HG02870 (cell line): ENCODE data around the gene HSF2.

ENCODE experiments used
- ATAC-seq: cut with Tn5 transposase; IDR thresholded peaks from one replicate; pipeline ENCODE4 v1.9.1; 2021; ENCODE audit warnings: mild to moderate bottlenecking, moderate library complexity; ENCODE audit not compliant: unreplicated experiment

HSF2 gene, protein sequence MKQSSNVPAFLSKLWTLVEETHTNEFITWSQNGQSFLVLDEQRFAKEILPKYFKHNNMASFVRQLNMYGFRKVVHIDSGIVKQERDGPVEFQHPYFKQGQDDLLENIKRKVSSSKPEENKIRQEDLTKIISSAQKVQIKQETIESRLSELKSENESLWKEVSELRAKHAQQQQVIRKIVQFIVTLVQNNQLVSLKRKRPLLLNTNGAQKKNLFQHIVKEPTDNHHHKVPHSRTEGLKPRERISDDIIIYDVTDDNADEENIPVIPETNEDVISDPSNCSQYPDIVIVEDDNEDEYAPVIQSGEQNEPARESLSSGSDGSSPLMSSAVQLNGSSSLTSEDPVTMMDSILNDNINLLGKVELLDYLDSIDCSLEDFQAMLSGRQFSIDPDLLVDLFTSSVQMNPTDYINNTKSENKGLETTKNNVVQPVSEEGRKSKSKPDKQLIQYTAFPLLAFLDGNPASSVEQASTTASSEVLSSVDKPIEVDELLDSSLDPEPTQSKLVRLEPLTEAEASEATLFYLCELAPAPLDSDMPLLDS

DNA sequence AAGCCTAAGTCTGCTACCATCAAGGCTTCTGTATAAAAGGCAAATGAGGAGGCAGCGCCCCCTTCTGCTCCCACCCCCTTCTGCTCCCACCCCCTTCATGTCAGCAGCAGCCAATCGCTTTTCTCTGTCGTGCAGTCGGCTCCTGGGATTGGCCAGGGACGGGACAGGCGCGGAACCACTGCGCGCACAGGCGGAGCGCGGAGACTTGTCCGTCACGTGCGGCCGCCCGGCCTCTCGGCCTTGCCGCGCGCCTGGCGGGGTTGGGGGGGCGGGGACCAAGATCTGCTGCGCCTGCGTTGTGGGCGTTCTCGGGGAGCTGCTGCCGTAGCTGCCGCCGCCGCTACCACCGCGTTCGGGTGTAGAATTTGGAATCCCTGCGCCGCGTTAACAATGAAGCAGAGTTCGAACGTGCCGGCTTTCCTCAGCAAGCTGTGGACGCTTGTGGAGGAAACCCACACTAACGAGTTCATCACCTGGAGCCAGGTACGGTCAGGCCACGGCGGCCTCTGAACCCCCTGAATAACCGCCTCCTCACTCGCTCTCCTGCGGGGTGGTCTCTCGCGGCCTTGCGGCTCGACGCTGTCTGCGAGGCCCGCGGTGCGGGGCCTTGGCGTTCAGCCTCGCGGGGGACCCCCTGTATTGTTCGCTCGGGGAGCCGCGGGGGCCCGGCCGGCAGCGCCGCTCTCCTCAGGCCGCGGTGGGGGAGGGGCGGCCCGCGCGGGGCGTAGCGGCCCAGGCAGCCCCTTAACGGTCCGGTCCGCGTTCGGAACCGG, at the start of gene HSF2:
Gene HSF2 (plus strand): TSS at position 305 of the 773 bp plus-strand sequence. CDS start 86 bp downstream, at position 391.
- peak; percentile 96 for ATAC-seq

DNA sequence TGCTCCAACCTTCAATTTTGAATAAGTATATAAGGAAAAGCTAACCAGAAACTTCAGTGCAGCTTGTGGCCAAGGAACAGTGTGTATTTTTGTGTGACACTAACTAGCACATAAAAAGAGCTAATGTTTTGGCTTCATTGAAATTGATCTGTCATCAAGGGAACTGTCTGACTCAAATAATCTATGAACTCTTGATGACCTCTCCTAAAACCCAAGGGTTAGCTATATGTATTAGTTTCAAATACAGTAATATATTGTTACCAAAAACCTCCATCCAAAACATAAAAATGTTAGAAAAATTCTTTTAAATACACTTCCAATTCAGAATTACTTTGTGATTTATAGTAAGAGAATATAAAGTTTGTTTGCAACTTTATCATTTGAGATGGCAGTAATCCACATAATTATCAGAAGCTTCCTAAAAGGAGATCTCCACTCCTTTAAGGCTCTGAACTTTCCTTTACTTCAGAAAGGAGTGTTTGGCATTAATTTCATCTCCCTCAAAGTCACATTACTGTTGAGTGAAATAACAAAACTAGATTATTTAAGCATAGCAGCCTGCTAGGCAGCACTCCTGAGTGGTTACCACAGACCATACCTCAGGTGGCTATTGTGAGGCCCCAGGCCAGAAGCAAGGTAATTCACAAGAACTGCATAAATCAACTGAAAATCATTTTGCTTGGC, 46.3 kb upstream of the HSF2 start:
- no peak for ATAC-seq

DNA sequence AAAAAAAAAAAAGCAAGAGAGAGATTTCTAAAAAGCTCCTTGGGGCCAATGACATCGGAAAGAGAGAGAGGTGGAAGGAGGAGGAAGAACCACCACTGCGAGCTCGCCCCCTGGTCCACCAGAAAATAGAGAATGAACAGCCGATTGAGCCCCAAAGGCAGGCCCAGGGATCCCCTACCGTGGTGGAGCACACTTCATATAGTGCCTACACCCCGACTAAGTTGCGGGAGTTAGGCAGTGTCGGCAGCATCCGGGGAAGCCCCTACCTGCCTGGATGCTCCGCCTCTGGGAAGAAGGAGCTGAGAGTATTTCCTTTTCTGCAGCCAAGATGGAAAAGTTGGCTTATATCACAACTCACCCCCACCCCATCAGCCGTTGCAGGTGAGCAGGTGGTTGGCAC, 38.6 kb upstream of the HSF2 start:
- no peak for ATAC-seq

DNA sequence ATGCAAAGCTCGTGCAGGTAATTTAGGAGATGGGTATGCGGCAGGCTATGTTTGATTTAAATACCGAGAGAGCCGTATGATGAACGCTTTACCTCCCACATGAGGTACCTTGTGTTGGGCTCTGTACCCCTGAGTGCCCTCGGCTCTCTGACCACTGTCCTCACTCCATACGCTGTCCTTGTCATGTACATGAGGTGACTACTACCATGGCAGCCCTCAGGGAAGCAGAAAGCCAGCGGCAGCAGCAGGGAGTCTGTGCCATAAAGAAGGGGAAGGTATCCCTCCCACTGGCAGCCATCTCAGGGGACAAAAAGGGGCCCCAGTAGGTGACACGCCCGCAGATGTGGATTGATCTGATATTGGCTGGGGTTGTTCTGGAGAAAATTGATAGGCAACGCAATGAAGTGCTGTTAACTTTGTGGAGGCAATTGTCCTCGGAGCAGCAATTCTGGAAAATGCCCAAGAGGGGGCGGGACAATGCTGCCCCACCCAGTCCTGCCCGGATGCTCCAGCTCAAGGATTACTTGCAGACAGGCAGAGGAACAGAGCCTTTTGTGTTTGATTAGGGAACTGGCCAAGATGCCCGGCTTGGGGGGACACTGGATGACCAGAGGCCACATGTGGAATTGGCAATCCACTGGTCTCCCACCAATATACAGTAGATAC, 38.0 kb upstream of the HSF2 start:
- ATAC-seq: no peak

DNA sequence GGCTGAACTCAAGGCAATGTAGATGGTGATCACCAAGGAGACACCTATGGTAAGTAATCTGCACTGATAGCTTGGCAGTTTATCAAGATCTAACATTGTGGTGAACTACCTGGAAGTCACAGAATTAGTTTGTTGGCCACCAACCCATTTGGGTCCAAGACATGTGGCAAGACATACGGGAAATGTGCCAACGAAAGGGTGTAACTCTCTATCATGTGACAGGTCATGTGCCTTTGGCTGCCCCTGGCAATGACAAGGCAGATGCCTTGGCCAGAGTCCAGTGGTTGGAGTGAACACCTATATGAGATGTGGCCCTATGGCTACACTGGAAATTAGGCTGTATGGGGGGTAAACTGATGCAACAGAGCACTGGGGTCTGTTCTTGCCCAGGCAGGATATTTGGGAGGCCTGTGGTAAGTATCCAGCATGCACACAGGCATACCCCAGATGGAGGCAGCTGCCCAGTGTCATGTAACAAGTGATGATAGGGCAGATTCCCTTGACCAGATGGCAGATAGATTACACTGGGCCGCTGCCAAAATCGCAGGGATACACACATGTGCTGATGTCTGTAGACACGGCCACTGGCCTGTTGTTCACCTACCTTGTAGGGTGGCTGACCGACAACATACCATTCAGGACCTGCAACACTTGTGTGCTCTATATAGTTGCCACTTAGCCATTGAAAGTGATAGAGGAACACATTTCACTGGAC, 35.5 kb upstream of the HSF2 start:
- no peak for ATAC-seq

DNA sequence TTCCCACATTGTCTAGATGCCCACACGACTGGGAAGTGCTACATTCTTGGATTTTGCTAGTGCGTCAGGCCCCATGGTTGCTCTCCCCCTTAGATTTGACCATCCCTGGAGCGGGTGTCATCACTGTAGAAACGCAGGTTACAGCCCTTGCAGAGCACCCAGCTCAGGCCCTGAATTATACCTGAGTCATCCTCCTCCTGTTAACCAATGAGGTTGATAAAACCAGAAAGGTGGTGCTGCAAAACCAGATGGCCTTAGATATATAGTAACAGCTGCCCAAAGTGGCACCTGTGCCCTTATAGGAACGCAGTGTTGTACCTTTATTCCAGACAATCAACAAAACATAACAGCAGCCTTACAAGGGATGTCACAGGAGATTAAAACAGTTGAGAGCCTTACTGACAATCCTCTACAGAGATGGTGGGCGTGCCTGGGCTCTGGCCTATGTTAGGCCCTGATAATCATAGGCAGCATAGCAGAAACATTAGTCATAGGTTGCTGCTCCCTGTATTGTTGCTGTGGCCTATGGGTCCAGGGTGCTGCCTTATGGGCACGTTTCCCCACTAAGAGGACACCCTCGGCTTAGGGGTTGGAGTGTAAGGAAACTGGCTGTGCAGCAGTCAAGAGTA, 33.6 kb upstream of the HSF2 start:
- ATAC-seq: no peak

DNA sequence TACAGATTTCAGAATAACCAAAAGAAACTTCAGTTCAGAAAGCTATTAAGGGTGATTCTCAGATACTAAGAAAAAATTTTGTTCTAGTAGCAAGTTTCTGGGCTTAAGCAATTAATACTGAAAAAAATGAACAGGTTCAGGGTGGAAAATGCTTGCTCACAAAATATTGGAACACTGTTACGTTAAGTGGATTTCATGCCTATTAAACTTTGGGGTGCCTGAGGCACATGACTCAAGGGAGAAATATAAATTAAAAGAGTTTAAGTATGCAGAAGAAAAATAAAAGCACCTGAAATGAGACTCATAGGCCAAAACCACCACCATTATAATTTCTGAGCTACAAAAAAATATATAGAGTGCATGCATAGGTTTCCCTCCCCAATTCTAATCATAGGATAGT, 32.3 kb upstream of the HSF2 start:
- ATAC-seq: no peak

DNA sequence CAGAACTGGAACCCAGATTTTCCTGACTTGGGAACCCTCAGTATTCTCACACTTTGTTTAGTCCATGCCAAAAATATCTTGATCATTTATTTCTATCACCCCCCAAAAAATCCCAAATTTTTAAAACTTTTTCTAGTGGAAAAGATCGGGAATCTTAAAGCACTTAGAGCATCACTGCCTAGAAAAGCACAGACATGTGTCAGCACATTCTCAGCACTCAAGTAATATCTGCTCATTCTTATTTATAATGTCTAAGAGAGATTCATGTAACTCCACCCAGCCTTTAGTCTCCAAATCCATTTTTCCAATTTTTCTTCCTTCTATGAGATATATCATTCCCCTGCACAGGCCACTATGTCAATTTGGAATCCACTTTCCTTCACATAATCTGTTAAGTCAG, 29.9 kb upstream of the HSF2 start:
- no peak for ATAC-seq

DNA sequence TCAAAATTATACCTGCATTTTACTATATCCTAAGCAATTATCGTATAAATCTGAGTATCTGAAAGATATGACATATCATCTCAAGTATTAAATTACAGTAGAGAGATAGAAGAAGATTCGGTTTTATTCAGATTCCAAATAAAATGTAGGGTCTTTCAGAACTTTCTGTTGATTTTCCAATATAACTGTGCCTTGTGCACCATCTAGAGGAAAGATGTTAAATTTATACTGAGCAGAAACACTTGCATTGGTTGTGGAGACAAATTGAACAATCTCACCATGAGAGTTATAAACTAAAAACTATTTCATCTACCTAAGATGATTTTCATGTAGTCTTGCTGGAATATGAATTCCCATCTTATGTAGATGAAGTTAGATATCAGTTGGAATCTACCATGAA, 26.8 kb upstream of the HSF2 start:
- no peak for ATAC-seq

DNA sequence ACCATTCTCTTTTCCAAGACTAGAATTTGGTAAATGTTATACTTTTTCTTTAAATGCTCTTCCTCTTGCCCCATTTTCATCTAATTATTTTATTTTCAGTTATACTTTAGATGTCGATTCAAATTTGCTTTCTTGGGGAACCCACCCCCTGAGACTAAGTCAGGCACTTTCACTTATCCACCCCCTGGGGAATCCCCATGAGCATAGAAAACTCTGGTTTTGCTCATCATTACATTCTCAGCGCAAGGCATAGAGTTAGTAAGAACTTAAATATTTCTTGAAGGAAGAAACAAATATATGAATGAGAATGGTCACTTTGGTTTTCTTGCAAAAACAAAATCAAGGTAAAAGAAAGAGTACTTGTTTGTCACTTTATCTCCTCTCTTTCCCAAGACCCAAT, 25.1 kb upstream of the HSF2 start:
- no peak for ATAC-seq

DNA sequence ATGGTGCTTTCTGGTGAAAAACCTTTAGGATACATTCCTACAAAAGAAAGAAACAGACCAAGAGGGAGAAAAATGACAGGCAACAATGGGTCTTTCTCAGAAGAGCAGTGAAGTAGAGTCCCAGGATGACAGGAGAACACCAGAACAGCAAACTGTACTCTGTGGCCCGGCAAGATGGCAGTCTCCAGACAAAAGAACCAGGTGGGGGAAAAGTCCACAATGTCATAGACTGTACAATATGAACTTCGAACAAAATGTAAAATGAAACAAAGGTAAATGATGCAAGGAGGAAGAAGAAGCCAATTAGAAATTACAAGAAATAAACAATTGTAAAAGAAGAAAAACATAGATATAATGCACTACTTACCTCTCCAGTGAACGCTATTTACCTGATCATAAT, 23.2 kb upstream of the HSF2 start:
- ATAC-seq: no peak

DNA sequence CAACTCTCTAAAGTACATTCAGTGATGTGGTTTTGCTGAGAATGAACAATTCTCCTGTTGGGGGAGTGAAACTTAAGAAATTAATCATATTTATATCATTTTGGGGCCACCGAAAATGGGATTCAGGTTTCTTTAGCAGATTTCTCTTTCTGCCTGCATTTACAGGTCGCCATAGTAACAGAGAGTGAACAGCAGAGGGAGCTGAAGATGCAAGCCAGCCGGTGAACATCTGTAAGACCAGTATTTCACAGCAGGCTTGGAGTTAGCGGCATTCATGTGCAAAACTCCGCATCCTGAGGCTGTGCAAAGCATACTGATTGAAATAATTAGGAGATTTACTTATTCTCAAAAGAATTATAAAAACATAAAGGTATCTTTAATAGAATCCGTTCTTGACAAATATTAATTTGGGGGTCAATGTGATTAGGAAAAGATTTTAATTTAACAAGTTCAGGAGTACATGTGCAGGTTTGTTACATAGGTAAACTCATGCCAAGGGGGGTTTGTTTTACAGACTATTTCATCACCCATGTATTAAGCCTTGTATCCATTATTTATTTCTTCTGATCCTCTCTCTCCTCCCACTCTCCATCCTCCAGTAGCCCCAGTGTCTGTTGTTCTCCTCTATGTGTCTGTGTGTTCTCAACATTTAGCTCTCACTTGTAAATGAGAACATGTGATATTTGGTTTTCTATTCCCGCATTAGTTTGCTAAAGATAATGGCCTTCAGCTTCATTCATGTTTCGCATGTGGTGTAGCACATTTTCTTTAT, 17.8 kb upstream of the HSF2 start:
- ATAC-seq: peak; percentile 100

DNA sequence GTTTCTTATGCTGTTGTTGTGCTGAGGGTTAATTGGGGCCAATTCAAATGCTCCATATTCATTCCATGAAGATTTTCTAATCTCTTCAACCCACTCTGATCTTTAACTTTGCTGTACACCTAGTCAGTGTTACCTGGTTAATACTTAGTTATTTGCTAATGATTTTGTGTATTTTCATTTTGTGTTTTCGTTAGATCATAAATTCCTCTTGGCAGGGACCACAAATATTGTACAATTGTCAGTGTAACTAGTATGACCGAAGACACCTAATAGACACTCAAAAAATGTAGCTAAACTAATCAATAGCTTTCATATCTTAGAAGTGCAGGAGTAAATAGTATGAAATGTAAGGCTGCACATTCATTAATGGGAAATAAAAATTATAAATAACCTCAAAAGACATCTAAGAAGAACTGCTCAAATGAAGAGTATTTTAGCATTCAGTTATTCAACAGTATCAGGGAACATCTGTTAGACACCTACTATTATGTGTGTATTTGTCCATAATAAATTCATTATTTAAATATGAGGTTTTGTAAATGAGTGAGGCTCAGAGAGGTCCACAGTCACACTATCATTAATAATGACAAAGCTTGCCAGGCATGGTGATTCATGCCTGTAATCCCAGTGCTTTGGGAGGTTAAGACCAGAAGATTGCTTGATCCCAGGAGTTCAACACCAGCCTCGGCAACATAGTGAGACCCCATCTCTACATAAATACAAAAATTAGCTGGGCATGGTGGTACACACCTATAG, 13.4 kb upstream of the HSF2 start:
- no peak for ATAC-seq

DNA sequence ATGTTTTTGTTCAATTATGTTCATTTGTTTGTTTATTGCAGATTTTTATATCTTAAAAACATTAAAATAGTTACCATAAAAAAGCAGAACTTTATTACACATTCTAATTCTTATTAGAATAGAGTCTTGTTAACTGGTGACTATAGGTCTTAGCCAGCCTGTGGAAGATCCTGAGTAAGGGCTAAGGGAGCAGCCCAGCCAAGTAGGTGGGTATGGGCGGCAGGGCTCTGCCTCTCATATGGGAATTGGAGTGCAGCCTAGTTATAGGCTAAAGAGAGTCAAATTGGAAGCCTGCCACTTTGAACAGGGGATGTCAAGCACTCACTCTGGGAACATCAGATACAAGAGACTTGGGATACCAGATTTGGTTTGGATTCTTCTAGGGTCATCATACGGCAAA, 10.5 kb upstream of the HSF2 start:
- no peak for ATAC-seq

DNA sequence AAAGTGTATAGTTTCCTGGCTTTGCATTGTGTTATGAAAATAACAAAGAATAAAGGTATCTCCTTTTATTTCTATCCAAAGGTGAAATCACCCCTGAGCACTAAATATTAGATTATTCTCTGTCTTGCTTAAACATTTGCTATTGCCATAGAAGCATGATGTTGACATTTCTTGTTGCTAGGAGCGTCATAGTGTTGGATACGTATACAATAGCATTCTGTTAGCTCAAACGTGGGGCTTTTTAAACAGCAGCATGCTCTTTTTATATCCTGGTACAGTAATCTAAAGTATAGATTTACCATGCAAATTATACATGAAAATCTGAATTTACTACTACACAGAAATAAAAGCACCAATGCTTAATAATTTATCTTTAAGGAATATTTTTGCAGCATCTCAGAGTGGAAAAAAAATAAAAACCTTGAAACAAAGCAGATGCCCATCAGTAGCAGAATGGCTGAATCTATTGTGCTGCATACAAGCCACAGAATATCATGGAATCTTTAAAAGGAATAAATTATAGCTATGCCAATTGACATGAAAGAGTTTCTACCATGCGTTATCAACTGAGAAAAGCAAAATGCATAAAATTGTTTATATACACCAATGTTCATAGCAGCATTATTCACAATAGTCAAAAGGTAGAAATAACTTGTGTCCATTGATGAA, 9.6 kb upstream of the HSF2 start:
- no peak for ATAC-seq

DNA sequence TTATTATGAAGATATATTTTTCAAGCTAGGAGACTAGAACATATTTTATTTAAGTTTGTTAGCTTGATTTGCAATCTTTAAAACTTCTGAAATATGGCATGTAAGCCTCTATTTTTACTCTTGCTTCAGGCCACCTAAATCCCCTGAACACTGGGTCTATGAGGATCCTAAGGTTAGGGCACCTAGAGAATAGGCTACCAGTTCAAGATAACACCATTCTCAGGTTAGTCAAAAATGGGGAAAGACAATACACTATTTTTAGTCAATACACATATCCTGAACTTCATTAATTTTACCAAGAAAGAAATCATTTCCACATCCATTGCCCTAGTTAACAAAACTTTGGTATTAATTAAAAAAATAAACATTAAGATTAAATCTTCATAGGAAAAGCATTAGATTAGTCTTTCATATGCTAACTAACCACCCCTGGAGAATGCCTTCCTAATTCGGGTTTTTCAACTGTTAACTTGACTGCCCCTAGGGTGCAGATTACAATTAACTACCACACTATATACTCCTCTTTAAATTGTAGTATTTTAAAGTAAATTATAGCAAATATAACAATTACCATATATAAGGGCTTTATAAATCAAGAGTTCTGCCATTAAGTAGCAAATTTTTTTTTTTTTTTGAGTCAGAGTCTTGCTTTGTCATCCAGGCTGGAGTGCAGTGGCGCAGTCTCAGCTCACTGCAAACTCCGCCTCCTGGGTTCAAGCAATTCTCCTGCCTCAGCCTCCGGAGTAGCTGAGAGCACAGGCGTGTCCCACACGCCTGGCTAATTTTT, 6.7 kb upstream of the HSF2 start:
- ATAC-seq: no peak

DNA sequence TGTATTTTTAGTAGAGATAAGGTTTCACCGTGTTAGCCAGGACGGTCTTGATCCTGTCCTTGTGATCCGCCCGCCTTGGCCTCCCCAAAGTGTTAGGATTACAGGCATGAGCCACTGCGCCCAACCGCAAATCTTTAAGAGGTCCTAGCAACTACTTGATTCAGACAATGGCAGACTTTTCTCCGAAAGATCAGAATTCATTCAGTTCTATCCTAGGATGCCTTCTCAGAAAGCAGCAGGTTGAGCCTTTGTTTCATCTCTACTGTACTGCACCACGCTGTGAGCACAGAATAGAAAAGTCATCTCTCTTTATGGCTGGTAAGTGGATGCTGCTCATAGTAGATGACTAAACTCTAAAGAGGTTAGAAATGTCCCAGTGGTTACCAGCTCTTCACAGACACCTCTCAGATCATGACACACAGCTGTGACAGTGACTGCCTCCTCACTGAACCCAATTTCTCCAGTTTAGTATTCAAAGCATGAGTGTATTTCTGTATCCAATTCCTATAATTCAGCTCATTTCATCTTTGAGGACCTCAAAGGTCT, 6.0 kb upstream of the HSF2 start:
- peak; percentile 93 for ATAC-seq
